NB4 (cell line): ENCODE results near the gene ELP1.

ENCODE experiments used
- CTCF ChIP-seq: IDR thresholded peaks from one replicate; pipeline ENCODE4 v1.5.1; 2012; ENCODE audit warnings: low read depth, low read length
- MAX ChIP-seq: IDR thresholded peaks from 2 replicates; pipeline ENCODE4 v1.6.1; 2011; ENCODE audit warnings: low read depth, low read length
- POLR2A ChIP-seq: IDR thresholded peaks from 2 replicates; pipeline ENCODE4 v1.6.1; 2011; ENCODE audit warnings: mild to moderate bottlenecking; ENCODE audit not compliant: insufficient read length; ENCODE audit errors: extremely low read depth

GRCh38 chr9:108889649-108890067 is 44.3 kb downstream of the ELP1 start:
- TF ChIP-seq CTCF (no peak), POLR2A (no peak), MAX (no peak)
